Measurements from ENCODE around the gene MCTP1.

MCTP1 gene

GRCh38 chr5:94689908-94690307 lies 595.0 kb downstream of the MCTP1 start:
- no peak for DNase-seq

GRCh38 chr5:94682814-94683520 lies 601.9 kb downstream of the MCTP1 start:
- DNase-seq: no peak

GRCh38 chr5:94675965-94676618 lies 608.8 kb downstream of the MCTP1 start:
- DNase-seq: no peak

- DNase-seq: peak; percentile 33
These were observed 610.2 kb downstream of the MCTP1 start for GRCh38 chr5:94674490-94675382.

GRCh38 chr5:94672746-94673145 lies 612.1 kb downstream of the MCTP1 start:
- DNase-seq: no peak

GRCh38 chr5:94670726-94671125 lies 614.2 kb downstream of the MCTP1 start:
- no peak for DNase-seq

GRCh38 chr5:94667937-94668336 lies 617.0 kb downstream of the MCTP1 start:
- no peak for DNase-seq

GRCh38 chr5:94661086-94661485 lies 623.8 kb downstream of the MCTP1 start:
- no peak for DNase-seq

GRCh38 chr5:94660506-94660905 lies 624.4 kb downstream of the MCTP1 start:
- DNase-seq: no peak

- DNase-seq: no peak
These were observed 626.6 kb downstream of the MCTP1 start for GRCh38 chr5:94658272-94658671.

Measured in OCI-M1 (cell line).